Esophagus muscularis mucosa (tissue), 4 donors: ENCODE data around the gene PLEKHM1.

Experiments used
- EP300 ChIP-seq: sonication (generic); formaldehyde crosslinking; IDR thresholded peaks from one replicate; pipeline ENCODE4 v1.6.1; 2017; ENCODE audit warnings: antibody characterized with exemption
- POLR2A ChIP-seq: fragments of 450-650 bp; IDR thresholded peaks from one replicate; pipeline ENCODE4 v1.6.1; 2017; ENCODE audit warnings: antibody characterized with exemption, moderate library complexity, mild to moderate bottlenecking, low read depth
- POLR2AphosphoS5 ChIP-seq, 2 donors: sonication (generic); formaldehyde crosslinking; IDR thresholded peaks; one replicate each; pipeline ENCODE4 v1.6.1; 2017; ENCODE audit warnings: antibody characterized with exemption in 2 of 2
- TF ChIP-seq, protein P1 (sequence below), 3 experiments: fragments of 200-600 bp in 2 of 3; fragments of 450-650 bp in 1 of 3; sonication (generic) in 2 of 3; IDR thresholded peaks; one replicate each; pipeline ENCODE4 v1.5.1; 2017 to 2019; ENCODE audit warnings: antibody characterized with exemption in 3 of 3, mild to moderate bottlenecking in 2 of 3, moderate library complexity in 1 of 3

DNA sequence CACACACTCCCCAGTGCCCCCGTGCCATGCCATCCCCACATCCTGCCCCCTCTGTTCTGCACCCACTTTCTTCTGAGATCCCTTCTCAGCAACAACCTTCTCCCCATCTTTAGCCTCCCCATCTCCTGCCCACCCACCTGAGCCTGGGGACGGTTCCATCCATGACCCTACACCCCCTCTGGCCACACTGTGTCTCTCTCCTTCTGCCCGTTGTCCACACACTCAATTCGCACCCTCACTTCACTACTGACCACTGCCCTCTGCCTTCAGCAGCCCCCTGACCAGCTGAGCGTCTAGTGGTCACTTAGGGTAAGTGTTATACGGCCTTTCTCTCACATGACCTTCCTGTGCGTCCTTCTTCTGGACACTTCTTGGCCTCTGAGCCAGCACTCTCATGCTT, 64.0 kb downstream of the PLEKHM1 start:
- TF ChIP-seq, protein P1, sequence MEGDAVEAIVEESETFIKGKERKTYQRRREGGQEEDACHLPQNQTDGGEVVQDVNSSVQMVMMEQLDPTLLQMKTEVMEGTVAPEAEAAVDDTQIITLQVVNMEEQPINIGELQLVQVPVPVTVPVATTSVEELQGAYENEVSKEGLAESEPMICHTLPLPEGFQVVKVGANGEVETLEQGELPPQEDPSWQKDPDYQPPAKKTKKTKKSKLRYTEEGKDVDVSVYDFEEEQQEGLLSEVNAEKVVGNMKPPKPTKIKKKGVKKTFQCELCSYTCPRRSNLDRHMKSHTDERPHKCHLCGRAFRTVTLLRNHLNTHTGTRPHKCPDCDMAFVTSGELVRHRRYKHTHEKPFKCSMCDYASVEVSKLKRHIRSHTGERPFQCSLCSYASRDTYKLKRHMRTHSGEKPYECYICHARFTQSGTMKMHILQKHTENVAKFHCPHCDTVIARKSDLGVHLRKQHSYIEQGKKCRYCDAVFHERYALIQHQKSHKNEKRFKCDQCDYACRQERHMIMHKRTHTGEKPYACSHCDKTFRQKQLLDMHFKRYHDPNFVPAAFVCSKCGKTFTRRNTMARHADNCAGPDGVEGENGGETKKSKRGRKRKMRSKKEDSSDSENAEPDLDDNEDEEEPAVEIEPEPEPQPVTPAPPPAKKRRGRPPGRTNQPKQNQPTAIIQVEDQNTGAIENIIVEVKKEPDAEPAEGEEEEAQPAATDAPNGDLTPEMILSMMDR (IDR thresholded peaks at IDR 0.05), result no peak
- no peak for TF ChIP-seq EP300
- TF ChIP-seq POLR2A, result no peak
- no peak for TF ChIP-seq POLR2AphosphoS5 (IDR thresholded peaks at IDR 0.05)
